IPS DF 19.7 (cell line): ENCODE results near the gene APCDD1.

Experiments
- DNase-seq: peaks from one replicate; pipeline ENCODE4 v3.0.0-alpha.2; 2013; ENCODE audit warnings: low read depth, low spot score

Gene APCDD1

GRCh38 chr18:10453806-10454680, at the start of gene APCDD1:
Gene APCDD1 (plus strand): TSS chr18:10454635. CDS start chr18:10454982, 347 bp downstream.
- DNase-seq, result no peak

GRCh38 chr18:10405014-10405493, 49.4 kb upstream of the APCDD1 start:
- no peak for DNase-seq

DNA sequence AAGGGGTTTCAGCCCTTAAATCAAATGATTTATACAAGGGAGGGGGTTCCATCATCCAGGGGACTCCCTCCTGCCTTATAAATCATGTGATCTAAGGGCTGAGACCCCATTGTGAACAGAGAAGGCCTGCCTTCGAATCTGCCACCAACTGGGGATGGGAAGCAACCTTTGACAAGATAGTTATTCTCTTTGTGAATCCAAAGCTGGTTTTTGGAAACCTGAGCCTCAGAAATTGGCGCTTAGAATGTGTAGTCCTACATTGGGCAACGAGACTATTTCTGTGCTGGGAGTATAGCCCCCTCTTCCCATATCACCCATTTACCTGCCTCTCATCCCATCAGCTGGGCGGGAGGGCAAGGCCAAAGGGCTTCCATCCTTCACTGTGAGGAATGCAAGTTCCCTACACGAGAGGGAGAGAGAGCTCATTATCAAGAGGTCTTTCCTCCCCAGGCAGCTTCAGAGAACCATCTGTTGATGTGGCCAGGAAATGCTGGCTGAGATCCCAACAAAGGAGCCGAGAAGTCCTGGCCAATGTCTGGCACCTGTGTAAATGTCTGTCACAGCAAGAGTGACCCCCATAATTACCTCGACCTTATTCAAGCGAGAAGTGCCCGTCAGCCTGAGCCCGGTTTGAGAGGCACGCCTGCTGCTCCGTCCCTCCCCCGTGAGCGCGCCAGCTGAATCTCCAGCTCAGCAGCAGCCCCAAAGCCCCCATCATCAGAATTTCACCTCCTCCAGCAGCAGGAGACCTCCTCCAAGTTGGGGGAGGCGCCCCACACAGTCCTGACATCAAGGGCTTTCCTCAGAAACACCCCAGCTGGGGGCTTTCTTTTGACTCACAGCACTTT, 48.4 kb upstream of the APCDD1 start:
- no peak for DNase-seq

DNA sequence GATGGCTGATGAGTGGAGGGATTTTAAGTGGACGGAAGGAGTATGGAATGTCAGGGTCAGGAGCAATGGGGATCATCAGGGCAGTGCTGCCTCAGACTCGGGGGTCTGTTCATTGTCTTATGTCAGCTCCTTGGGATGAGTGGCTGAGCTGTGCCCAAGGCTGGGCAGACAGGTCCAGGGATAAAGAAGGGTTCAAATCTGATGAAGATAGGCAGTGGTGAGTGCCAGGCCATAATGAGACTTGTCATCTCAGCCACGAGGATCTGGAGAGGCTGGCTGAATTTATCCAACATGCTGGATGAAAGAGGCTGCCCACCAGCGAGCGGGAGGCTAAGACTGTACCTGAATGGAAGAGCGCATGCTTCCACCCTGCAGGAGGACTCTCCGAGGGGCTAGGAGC, 46.3 kb upstream of the APCDD1 start:
- DNase-seq, result no peak

DNA sequence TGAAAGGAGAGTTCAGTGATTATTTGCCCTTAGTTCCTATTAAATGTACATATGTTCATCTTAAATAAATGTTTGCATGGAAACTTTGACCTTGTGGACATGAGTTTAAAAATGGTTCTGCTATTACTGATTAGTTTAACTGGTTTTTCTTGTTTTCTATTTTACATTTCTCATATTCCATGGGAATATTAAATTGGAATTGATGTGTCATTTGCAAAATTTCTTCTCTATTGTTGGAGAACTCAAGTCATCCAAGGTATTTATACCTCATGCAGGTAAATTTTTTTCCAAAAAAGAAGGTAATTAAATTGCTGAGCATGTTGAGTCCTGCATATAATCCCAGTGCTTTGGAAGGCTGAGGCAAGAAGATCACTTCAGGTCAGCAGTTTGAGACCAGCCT, 45.4 kb upstream of the APCDD1 start:
- DNase-seq, result no peak

DNA sequence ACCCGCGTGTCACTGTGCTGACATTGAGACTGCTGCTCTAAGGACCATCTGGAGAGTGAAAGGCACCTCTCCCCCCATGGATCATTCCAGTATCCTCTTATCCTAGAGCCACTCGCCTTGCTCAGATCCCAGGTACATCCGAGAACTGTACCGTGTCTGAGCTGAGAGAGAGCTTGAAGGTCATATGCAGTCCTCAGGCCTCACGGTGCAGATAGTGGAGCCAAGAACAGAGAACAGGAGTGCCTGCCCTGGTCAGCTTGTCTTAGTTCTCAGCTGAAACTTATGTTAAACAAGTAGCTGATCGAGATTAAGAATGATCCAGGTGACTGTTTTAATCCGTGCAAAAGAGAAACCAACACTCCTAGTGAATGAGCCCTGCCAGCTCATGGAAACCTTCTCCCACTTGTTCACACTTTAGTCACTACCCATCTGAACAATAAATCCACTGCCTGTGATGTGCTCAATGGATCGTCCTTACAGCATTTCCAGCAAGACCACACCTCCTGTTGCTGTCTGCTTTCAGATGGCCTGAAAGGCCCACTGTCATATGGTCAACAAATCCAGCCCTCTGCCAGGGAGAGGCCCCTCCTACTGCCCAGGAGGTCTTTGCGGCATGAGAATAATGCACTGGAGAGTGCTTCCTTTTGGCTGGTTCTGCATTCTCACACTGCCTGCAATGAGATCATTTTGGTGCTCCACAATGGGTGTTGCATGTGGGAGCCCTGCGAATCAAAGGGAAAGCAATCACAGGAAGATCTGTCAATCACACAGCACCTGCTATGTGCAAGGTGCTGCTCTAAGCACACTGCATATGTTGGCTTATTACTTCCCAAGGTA, 43.7 kb upstream of the APCDD1 start:
- no peak for DNase-seq

GRCh38 chr18:10412933-10413332, 41.5 kb upstream of the APCDD1 start:
- no peak for DNase-seq

- no peak for DNase-seq
These were observed 40.7 kb upstream of the APCDD1 start for GRCh38 chr18:10413722-10414121.

GRCh38 chr18:10414293-10414842, 40.1 kb upstream of the APCDD1 start:
- DNase-seq, result no peak

GRCh38 chr18:10416065-10416464, 38.4 kb upstream of the APCDD1 start:
- DNase-seq, result no peak

DNA sequence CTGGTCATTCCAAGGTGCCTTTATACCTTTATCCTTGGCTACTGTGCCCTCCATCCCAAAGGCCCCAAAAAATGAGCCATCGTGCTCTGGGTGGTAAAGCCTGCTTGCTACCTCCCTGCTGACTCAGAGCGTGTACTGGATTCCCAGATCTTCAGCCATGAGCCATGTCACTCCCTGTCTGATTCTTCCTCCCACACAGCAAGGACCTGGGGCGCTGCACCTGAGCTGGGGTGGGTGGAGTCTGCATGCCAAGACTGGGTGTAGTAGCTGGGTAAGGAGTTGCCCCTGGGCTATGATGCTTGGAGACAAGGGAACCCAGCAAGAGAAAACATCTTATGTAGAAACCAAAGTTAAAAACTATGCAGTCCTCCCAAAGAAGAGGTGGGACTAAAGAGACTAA, 37.2 kb upstream of the APCDD1 start:
- DNase-seq, result no peak

DNA sequence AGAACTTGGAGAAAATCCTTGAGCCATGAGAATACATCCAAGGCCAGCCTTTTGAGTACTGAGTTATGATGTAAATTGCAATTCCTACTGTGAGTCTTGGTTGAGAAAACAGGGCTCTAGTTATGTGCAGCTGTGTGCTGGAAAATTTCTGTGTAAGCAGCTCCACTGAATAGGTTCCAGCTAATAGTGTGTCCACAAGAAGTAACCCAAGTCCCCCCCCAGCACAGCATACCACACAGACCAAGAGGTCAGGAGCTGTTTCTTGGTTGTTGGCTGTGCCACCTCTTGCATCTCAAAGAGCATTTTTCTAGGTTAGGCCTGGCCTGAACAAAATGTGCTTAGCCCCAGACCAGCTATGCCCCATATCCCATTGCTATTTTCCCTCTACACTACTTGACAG, 36.8 kb upstream of the APCDD1 start:
- no peak for DNase-seq

GRCh38 chr18:10418836-10419235, 35.6 kb upstream of the APCDD1 start:
- no peak for DNase-seq

DNA sequence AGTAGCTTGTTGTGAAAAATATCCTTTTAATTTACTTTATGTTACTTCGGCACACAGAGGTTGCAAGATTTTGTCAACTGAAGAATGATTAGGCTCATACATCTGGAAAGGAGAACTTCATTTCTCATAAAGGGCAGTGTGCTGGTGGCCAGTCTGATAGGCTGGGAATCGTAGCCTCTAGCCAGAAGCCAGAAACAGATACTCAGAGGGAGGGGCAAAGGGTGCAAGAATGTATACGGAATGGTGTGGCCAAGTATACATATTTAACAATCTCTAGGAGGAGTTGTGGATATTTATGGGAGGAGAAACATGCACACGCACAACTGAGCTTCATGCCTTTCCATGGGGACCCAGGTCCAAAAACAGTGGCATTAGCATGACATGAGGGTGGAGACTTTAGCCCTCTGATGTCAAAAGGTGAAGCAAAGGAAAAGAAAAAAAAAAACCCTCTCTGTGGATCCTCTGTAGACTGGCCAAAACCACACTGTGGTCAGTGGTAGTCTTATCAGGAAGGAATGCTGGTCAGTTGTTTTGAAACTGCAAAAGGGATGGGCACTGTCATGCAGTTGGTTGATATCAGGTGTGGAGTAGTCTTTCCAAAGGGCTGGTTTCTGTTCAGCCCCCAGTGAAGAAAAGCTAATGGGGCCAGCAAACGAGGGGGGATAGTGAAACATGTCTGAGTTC, 34.9 kb upstream of the APCDD1 start:
- DNase-seq, result no peak

DNA sequence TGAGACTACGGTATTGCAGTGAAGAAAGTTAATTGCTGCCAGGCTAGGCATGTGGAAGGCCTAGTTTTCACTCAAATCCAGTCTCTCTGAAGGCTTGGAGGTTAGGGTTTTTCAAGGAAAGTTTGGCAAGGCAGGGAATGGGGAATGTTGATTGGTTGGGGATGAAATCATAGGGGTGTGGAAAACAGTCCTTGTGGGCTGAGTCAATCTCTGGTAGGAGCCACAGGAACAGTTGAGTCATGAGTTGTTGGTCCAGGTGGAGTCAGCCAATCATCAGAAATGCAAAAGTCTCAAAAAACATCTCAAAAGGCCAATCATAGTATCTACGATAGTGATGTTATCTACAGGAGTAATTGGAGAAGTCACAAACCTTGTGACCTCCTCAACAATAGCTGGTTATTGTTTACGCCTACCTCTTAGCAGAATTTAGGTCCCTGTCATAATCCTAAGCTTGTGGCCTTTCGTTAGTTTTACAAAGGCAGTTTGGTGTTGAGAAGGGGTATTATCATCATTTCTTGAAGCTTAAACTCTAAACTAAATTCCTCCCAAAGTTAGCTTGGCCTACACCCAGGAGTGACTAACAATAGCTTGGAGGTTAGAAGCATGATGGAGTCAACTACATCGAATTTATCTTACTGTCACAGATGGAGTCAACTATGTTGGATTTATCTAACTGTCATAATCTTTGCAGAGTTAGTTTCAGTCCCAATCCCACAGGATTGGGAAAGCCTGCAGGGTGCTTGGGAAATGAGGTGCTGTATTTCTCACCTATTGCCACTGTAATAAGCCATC, 33.7 kb upstream of the APCDD1 start:
- no peak for DNase-seq

DNA sequence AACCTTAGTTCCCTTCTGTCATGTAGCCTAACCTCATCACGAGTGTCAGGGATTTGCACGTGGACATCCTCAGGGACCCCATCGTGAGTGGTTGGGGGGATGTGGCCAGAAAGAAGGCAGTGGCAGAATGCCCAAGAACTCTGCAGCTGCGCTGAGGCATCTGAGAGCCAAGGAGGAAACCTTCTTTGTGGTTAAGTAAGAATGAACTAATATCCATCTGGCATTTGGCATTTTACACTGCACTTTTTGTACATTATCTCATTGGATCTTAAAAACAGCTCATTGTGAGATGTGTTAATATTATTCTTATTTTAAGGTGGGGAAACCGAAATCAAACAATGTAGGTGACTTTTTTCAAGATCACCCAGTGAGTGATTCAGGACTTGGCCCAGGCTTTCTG, 32.6 kb upstream of the APCDD1 start:
- DNase-seq, result no peak

- no peak for DNase-seq
These were observed 31.7 kb upstream of the APCDD1 start for GRCh38 chr18:10422731-10423130.

DNA sequence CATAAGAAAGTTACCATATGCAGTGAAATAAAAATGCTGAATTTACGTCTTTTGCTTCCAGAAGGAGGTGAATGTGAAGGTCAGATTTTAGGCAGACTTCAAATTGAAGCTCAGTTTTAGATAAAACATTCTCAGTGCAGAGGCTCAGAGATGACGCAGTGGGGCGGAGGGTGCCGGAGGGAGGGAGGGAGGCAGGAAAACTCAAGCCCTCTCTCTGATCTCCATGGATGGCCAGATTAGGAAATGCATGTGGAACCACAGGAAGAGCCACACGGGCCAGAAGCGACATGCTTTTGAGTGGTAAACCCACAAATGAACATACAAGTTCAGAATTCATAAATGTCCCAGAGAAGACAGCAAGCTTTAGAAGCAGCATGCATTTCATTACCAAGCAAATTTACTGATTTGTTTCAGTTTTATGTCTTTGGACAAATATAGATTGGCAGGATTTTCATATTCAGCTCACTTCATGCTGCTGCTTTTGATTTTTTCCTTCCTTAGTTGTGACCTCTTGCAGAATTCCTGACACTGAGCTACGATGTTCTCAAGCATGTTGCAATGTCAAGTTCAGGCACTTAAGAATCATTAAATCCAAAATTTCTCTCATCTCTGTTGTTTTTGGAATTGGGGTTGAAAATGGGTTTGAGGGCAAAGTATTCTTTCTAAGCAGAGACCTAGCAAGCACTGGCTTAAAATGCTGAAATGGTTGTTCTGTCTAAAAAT, 29.7 kb upstream of the APCDD1 start:
- no peak for DNase-seq

DNA sequence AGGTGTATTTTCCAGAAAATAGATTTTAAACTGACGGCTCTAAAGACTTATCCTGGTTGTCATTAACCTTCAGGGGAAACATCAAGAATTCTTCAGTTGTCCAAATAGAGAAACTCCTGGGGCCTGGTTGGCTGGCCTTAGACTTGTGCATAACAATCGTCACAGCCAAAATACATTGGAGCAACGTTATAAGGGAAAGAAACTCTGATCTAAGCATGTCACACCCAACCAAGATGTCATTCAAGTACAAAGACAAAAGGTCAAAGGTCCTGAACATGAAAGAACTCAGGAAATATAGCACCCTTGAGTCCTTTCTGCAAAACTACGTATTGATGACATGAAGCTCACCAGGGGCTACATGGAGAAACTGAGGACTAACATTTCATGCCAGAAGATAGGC, 23.8 kb upstream of the APCDD1 start:
- DNase-seq, result no peak
